HepG2 (cell line): ENCODE measurements around the gene TRPV5. TPM values are rescaled to one million over a fixed set of nuclear protein-coding genes. Genes with fewer than 3 reads are reported as not detected.

Source experiments
- ATAC-seq: fragments of 200-7000 bp; cut with Tn5 transposase; 3 replicates; pipeline ENCODE4 v1.9.1; 2020; ENCODE audit warnings: mild to moderate bottlenecking, moderate library complexity
- BruUV-seq: library from RNA; stranded (reverse); fragments of 400-500 nt; replicated peaks from 2 replicates; lab custom pipeline; 2021; lab: Mats Ljungman, UMichigan
- CTCF ChIA-PET: fragments of 300-600 bp; formaldehyde crosslinking; extraction: SDS; loops from one replicate; lab custom pipeline; 2021; ENCODE audit warnings: low total read pairs, inconsistent platforms, low intra/inter-chr PET ratio; lab: Yijun Ruan, JAX
- POLR2A ChIA-PET: fragments of 350-600 bp; sonication (Branson Sonifier 250); formaldehyde crosslinking; loops from one replicate; lab custom pipeline; 2020; ENCODE audit warnings: antibody characterized with exemption, inconsistent platforms; lab: Yijun Ruan, JAX
- DNase-seq: peaks from one replicate; pipeline ENCODE4 v3.0.0-alpha.2; 2015; ENCODE audit warnings: low spot score
- FAIRE-seq: peaks from 3 replicates; lab custom pipeline; 2011; peaks lifted over from hg19 to GRCh38; lab: Jason Lieb, UNC
- H2AFZ ChIP-seq: one replicate; pipeline ENCODE4 v1.6.1; 2011; ENCODE audit warnings: low read length, inconsistent platforms
- H3K27ac ChIP-seq: fragments of 300-600 bp; 3 replicates; pipeline ENCODE4 v1.8.0; 2011; ENCODE audit warnings: mixed run types, mild to moderate bottlenecking, mixed read lengths, low read length, inconsistent platforms; ENCODE audit not compliant: insufficient read depth; ENCODE audit errors: extremely low read length
- H3K27me3 ChIP-seq, 2 experiments: fragments of 200-600 bp in 1 of 2; 2 replicates in 1 of 2; 3 replicates in 1 of 2; pipeline versions ENCODE4 v1.6.0 to v1.8.0; 2011; ENCODE audit warnings: low read length in 2 of 2, mild to moderate bottlenecking in 2 of 2, moderate library complexity in 2 of 2, inconsistent platforms in 1 of 2; ENCODE audit not compliant: insufficient read depth in 2 of 2, control insufficient read depth in 1 of 2
- H3K36me3 ChIP-seq, 2 experiments: fragments of 200-600 bp in 1 of 2; replicated peaks in 1 of 2; 2 replicates in 1 of 2; 3 replicates in 1 of 2; pipeline versions ENCODE4 v1.5.1 to v1.8.0; 2011; ENCODE audit warnings: low read length in 2 of 2, inconsistent platforms in 1 of 2; ENCODE audit not compliant: insufficient read depth in 2 of 2, control insufficient read depth in 1 of 2
- H3K4me1 ChIP-seq: 2 replicates; pipeline ENCODE4 v1.5.1; 2012; ENCODE audit warnings: low read length, inconsistent platforms; ENCODE audit not compliant: insufficient read depth
- H3K4me2 ChIP-seq: 2 replicates; pipeline ENCODE4 v1.6.0; 2011; ENCODE audit warnings: low read depth, low read length, inconsistent platforms
- H3K4me3 ChIP-seq, 3 experiments: fragments of 200-600 bp in 1 of 3; sonication (generic), shearing (Covaris generic) in 1 of 3; replicated peaks in 1 of 3; 2 replicates each; pipeline ENCODE4 v1.5.1; 2011 to 2016; ENCODE audit warnings: low read length in 3 of 3, inconsistent platforms in 2 of 3, low read depth in 2 of 3, mild to moderate bottlenecking in 2 of 3, control low read depth in 1 of 3, mixed read lengths in 1 of 3; ENCODE audit not compliant: insufficient read depth in 1 of 3
- H3K79me2 ChIP-seq: one replicate; pipeline ENCODE4 v1.6.1; 2011; ENCODE audit warnings: low read length, inconsistent platforms; ENCODE audit not compliant: insufficient read depth
- H3K9ac ChIP-seq: 2 replicates; pipeline ENCODE4 v1.6.0; 2011; ENCODE audit warnings: mild to moderate bottlenecking, low read depth, low read length, inconsistent platforms; ENCODE audit not compliant: insufficient read depth
- H3K9me3 ChIP-seq: 2 replicates; pipeline ENCODE4 v1.5.1; 2012; ENCODE audit warnings: mild to moderate bottlenecking, low read length
- H4K20me1 ChIP-seq: 2 replicates; pipeline ENCODE4 v1.6.0; 2011; ENCODE audit warnings: inconsistent platforms, mild to moderate bottlenecking, low read length, moderate library complexity; ENCODE audit not compliant: insufficient read depth
- CBX5 ChIP-seq: sonication (generic); formaldehyde crosslinking; IDR thresholded peaks from 2 replicates; pipeline ENCODE4 v1.4.0; 2020; ENCODE audit warnings: missing genetic modification reagents, borderline replicate concordance
- CEBPB ChIP-seq: IDR thresholded peaks from 2 replicates; pipeline ENCODE4 v1.6.1; 2011; ENCODE audit warnings: low read depth, low read length, improper control_type of control experiment, borderline replicate concordance
- HNRNPL ChIP-seq: fragments of 200-400 bp; formaldehyde crosslinking; IDR thresholded peaks from 2 replicates; pipeline ENCODE4 v1.6.1; 2017; ENCODE audit warnings: mild to moderate bottlenecking, low read depth, low read length
- SIX4 ChIP-seq: sonication (generic); formaldehyde crosslinking; IDR thresholded peaks from 2 replicates; pipeline ENCODE4 v1.4.0; 2020; ENCODE audit warnings: missing genetic modification reagents
- SMARCE1 ChIP-seq: fragments of 450-650 bp; IDR thresholded peaks from 2 replicates; pipeline ENCODE4 v1.6.1; 2017; ENCODE audit warnings: borderline replicate concordance
- ZBTB1 ChIP-seq: sonication (generic); formaldehyde crosslinking; IDR thresholded peaks from 2 replicates; pipeline ENCODE4 v1.4.0; 2020; ENCODE audit warnings: missing genetic modification reagents, borderline replicate concordance
- ZBTB21 ChIP-seq: sonication (generic); formaldehyde crosslinking; IDR thresholded peaks from 2 replicates; pipeline ENCODE4 v1.4.0; 2020; ENCODE audit warnings: missing genetic modification reagents
- ZBTB42 ChIP-seq: sonication (generic); formaldehyde crosslinking; IDR thresholded peaks from 2 replicates; pipeline ENCODE4 v1.5.0; 2020; ENCODE audit warnings: mild to moderate bottlenecking, missing genetic modification reagents
- ZNF280B ChIP-seq: sonication (generic); formaldehyde crosslinking; IDR thresholded peaks from 2 replicates; pipeline ENCODE4 v1.5.0; 2020; ENCODE audit warnings: missing genetic modification reagents, mild to moderate bottlenecking, borderline replicate concordance
- ZNF331 ChIP-seq: sonication (generic); formaldehyde crosslinking; IDR thresholded peaks from 2 replicates; pipeline ENCODE4 v1.4.0; 2020; ENCODE audit warnings: missing genetic modification reagents
- ZNF550 ChIP-seq: sonication (generic); formaldehyde crosslinking; IDR thresholded peaks from 2 replicates; pipeline ENCODE4 v1.4.0; 2020; ENCODE audit warnings: mild to moderate bottlenecking, missing genetic modification reagents, borderline replicate concordance
- ZNF574 ChIP-seq: sonication (generic); formaldehyde crosslinking; IDR thresholded peaks from 2 replicates; pipeline ENCODE4 v1.4.0; 2020; ENCODE audit warnings: missing genetic modification reagents
- ZNF589 ChIP-seq: sonication (generic); formaldehyde crosslinking; conservative IDR thresholded peaks from 2 replicates; pipeline ENCODE4 v1.8.0; 2022; ENCODE audit warnings: mild to moderate bottlenecking, moderate library complexity, missing genetic modification reagents
- ZSCAN22 ChIP-seq: sonication (generic); formaldehyde crosslinking; IDR thresholded peaks from 2 replicates; pipeline ENCODE4 v1.4.0; 2020; ENCODE audit warnings: mild to moderate bottlenecking, missing genetic modification reagents
- WGBS: methylation state at CpG from one replicate; pipeline ENCODE4 v1.1.6; 2017; ENCODE audit warnings: low lambda C conversion rate; 5-methylcytosine and 5-hydroxymethylcytosine counted together
- in situ Hi-C: cut with HindIII; loops from 2 replicates; pipeline ENCODE4 v1.10.0; 2017; ENCODE audit warnings: low pct_unique_long_range_greater_than_20kb; ENCODE audit not compliant: extremely low pct_ligation_motif_present
- intact Hi-C: fragments of 100-400 bp; cut with micrococcal nuclease; formaldehyde crosslinking; loops from one replicate; pipeline ENCODE4 v1.10.0; 2022; ENCODE audit not compliant: unreplicated experiment
- polyA plus RNA-seq, 8 experiments: library from polyadenylated mRNA; depleted of rRNA in 3 of 8; stranded (reverse) in 7 of 8; unstranded in 1 of 8; fragments of >200 nt; fragmentation: Illumina TruSeq in 4 of 8; extraction: Trizol in 4 of 8; gene quantifications; 2 replicates each; pipeline versions ENCODE4 v1.2.1 to v1.2.3, GENCODE V29; 2011 to 2016; ENCODE audit warnings: low read depth in 4 of 8, missing spikeins in 1 of 8, mixed read lengths in 1 of 8; ENCODE audit not compliant: insufficient read depth in 1 of 8
- total RNA-seq, 5 experiments: library from RNA; depleted of rRNA; stranded (reverse); fragments of >200 nt; fragmentation: Illumina TruSeq; extraction: Trizol; gene quantifications; 2 replicates each; pipeline ENCODE4 v1.2.3, GENCODE V29; 2016; ENCODE audit warnings: low read depth in 1 of 5
- TF ChIP-seq, protein P1 (sequence below), 2 experiments: sonication (generic) in 1 of 2; formaldehyde crosslinking in 1 of 2; IDR thresholded peaks; 2 replicates each; pipeline versions ENCODE4 v1.4.0 to v1.6.1; 2018 to 2020; ENCODE audit warnings: missing genetic modification reagents in 2 of 2, borderline replicate concordance in 1 of 2, low read depth in 1 of 2, mild to moderate bottlenecking in 1 of 2, missing biosample characterization in 1 of 2

Gene TRPV5
- total and polyA plus RNA-seq, 2 of the 13 experiments (the other 11 are each of a cell fraction or from before 2014, with no cell fraction given), result not detected

DNA sequence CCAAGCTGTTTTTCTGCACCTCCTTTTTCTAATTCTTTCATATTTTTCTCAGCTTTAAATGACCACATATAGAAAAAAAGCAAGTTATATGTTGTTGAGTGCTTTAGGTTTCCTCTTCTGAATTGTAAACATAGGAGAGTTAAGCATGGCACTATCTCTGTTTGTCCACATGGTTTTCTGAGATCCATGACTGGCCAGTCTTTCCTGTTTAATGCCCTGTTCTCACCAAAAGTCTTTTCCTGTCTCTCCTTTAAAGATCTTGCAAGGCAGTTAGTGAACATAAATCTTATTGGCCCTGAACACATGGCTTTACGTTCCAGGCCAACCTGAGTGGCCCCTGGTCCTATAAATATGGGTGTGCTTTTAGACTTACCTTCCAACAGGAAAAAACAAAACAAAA lies 19.4 kb downstream of the TRPV5 start:
- H3K27ac ChIP-seq, result no peak overlapping the region
- H3K9ac ChIP-seq, result no peak overlapping the region
- H3K9me3 ChIP-seq, result no peaks in the 10 kb centered on the region
- in situ Hi-C loops (no loop called here), intact Hi-C loops (no loop called here)
- no peak for DNase-seq
- POLR2A ChIA-PET, result no interaction called here
- BruUV-seq, result no TSS peak
- CTCF ChIA-PET, result no interaction called here
- no peak for TF ChIP-seq ZNF574 (CRISPR knock-in tag)
- TF ChIP-seq, protein P1, sequence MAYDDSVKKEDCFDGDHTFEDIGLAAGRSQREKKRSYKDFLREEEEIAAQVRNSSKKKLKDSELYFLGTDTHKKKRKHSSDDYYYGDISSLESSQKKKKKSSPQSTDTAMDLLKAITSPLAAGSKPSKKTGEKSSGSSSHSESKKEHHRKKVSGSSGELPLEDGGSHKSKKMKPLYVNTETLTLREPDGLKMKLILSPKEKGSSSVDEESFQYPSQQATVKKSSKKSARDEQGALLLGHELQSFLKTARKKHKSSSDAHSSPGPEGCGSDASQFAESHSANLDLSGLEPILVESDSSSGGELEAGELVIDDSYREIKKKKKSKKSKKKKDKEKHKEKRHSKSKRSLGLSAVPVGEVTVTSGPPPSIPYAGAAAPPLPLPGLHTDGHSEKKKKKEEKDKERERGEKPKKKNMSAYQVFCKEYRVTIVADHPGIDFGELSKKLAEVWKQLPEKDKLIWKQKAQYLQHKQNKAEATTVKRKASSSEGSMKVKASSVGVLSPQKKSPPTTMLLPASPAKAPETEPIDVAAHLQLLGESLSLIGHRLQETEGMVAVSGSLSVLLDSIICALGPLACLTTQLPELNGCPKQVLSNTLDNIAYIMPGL (CRISPR knock-in tag; IDR thresholded peaks at IDR 0.05; ENCODE audit: borderline replicate concordance in 1 of 2, low read depth in 1 of 2), result no peak
- no peak for TF ChIP-seq HNRNPL
- no peak for TF ChIP-seq ZNF331
- no peak for TF ChIP-seq CBX5
- no peak for TF ChIP-seq ZBTB21 (CRISPR knock-in tag)
- TF ChIP-seq ZBTB42 (CRISPR knock-in tag), result no peak
- no peak for TF ChIP-seq ZSCAN22 (CRISPR knock-in tag)
- no peak for TF ChIP-seq ZNF550 (CRISPR knock-in tag)
- TF ChIP-seq ZBTB1 (CRISPR knock-in tag), result no peak
- TF ChIP-seq SMARCE1, result no peak
- no peak for TF ChIP-seq ZNF280B (CRISPR knock-in tag)
- no peak for TF ChIP-seq CEBPB
- TF ChIP-seq ZNF589 (CRISPR knock-in tag), result no peak
- TF ChIP-seq SIX4 (CRISPR knock-in tag), result no peak
- no peak overlapping the region for H2AFZ ChIP-seq
- FAIRE-seq, result no peak
- no peak overlapping the region for H3K4me2 ChIP-seq
- ATAC-seq, result no peak
- H3K27me3 ChIP-seq, result no peaks in the 10 kb centered on the region
- H3K36me3 ChIP-seq, result no peaks in the 10 kb centered on the region
- H3K79me2 ChIP-seq, result no peaks in the 10 kb centered on the region
- H3K4me3 ChIP-seq, result no peak overlapping the region
- WGBS, result 24% methylated on average over 1 of the region's 1 CpG
- no peaks in the 10 kb centered on the region for H3K4me1 ChIP-seq
- no peaks in the 10 kb centered on the region for H4K20me1 ChIP-seq
